Hepatocyte (in vitro differentiated cells): ENCODE data around the gene SLC16A8.

Source experiments
- EZH2 ChIP-seq: fragments of 200-600 bp; sonication (generic); IDR thresholded peaks from 2 replicates; pipeline ENCODE4 v1.6.1; 2016; ENCODE audit warnings: antibody characterized with exemption, mild to moderate bottlenecking, borderline replicate concordance
- TF ChIP-seq, protein P1 (sequence below): fragments of 200-600 bp; sonication (generic); IDR thresholded peaks from 2 replicates; pipeline ENCODE4 v1.5.1; 2016; ENCODE audit warnings: antibody characterized with exemption, mild to moderate bottlenecking; ENCODE audit not compliant: poor library complexity

GRCh38 chr22:38070250-38070921, 13.6 kb downstream of the SLC16A8 start:
- TF ChIP-seq, protein P1, sequence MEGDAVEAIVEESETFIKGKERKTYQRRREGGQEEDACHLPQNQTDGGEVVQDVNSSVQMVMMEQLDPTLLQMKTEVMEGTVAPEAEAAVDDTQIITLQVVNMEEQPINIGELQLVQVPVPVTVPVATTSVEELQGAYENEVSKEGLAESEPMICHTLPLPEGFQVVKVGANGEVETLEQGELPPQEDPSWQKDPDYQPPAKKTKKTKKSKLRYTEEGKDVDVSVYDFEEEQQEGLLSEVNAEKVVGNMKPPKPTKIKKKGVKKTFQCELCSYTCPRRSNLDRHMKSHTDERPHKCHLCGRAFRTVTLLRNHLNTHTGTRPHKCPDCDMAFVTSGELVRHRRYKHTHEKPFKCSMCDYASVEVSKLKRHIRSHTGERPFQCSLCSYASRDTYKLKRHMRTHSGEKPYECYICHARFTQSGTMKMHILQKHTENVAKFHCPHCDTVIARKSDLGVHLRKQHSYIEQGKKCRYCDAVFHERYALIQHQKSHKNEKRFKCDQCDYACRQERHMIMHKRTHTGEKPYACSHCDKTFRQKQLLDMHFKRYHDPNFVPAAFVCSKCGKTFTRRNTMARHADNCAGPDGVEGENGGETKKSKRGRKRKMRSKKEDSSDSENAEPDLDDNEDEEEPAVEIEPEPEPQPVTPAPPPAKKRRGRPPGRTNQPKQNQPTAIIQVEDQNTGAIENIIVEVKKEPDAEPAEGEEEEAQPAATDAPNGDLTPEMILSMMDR = no peak
- TF ChIP-seq EZH2 = no peak
